HG02610 (cell line): Measurements from ENCODE around the gene VASP.

ENCODE experiments used
- ATAC-seq: cut with Tn5 transposase; IDR thresholded peaks from one replicate; pipeline ENCODE4 v1.9.1; 2021; ENCODE audit warnings: mild to moderate bottlenecking, moderate library complexity; ENCODE audit not compliant: unreplicated experiment

VASP gene

DNA sequence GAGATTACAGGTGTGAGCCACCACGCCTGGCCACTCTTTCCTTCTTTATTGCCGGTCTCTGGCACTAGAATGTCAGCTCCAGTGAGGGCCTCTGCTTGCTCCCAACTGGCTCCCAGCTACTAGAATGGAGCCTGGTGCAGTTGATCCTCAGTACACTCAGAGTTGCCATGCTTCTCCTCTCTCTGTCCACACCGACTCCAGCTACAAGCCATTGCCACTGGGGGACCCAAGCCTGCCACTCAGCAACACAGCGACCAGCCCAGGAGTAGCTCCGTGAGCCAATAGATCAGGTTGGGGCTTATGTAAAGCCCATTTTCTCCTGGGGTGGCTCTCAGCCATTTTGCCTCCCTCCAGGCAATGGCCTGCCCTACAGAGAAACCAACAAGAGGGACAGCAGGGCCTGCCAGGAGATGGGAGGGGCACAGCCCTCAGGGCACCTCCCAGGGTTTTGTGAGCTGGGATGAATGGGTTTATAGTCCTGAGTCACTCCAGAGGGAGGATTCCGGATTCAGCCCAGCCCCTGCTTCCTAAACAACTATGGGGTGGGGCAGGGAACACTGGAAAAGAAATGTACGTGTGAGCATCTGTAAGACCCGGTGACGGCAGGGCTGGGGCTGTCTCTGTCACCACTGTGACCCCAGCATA, 40.8 kb downstream of the VASP start:
- no peak for ATAC-seq

DNA sequence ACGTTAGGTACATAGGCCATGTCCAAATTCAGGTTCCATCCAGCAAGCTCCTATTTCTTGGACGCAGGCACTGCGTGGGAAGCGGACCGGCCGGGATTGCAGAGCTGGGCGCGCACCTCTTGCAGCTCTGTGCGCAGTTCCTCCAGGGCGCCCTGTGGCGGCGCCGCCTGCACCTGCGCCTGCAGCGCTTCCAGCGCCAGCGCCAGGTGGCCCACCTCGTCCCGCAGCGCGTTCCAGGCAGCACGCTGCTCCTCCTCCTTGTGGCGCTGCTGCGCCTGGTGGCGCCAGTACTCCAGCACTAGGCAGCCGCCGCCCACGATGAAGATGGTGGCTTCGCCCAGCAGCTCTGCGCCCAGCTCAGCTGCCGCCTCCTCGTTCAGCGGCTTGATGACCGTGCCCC, 46.2 kb downstream of the VASP start:
- ATAC-seq = no peak

DNA sequence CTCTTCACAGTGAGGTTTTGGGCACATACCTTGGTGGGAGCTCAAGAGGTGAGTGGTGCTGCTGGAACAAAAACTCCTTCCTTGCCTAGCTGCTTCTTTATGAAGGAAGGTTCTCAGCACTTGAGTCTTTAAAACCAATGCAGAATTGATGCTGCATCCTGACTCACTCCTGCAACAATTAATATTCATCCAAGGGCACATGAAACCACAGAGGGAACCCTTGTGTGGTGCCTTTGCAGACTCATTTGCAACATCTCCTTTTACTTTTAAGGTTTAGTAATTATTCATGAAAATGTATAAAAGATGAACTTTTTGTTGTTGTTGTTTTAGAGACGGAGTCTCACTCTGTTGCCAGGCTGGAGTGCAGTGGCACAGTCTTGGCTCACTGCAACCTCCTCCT, 47.2 kb downstream of the VASP start:
- ATAC-seq = no peak

DNA sequence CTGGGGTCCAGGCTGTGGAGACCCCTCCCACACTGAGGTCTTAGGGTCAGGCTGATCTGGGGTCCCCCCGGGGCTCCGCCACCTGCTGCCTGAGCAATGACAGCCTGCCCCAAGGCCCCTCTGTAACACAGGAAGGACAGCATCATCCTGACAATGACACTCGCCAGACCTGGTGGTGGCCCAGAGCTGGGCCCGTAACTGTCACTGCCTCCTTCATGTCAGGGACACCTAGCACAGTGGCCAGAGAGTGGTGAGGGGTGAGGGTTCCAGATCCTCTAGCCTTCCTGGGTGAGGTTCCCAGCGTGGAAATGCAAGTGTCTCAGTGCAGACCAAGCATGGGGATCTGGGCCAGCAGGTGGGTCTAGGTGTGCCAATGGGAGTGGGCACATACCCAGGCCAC, 49.6 kb downstream of the VASP start:
- no peak for ATAC-seq

DNA sequence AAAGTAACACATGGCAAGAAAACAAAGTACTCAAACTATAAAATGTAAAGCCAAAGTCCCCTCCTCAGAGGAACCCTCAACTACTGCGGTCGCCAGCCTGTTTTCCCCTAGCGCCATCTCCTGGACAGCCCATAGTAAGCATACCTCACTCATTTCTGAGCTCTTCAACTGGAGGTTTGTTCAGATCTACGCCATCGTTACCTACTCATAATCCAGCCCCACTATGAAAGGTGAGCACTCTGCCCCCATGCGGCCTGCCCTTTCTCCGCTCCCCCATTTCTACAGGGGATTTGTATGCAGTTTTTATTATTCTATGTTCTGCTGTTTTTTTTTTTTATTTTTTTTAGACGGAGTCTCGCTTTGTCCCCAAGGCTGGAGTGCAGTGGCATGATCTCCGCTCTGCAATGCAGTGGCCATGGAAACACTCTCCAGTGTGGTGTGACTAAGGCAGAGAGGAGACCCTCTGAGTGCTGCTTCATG, 51.2 kb downstream of the VASP start:
- no peak for ATAC-seq

DNA sequence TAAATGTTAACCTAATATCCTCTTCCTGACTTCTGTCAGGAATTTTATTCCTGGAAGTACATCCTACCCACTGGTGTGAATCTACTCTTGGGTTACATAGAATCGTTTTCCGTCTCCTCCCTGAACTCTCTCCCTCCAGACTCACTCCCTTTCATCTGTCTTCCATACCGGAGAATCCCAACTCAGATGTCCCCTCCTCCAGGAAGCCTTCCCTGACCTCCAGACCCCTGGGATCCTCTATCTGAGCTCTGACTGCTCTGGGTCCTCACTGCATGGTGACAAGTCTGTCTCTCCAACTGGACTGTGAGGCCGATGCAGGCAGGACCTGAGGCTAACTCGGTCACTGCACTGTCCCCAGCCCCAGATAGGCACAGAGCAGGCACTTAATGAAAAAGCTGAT, 52.8 kb downstream of the VASP start:
- ATAC-seq = no peak

DNA sequence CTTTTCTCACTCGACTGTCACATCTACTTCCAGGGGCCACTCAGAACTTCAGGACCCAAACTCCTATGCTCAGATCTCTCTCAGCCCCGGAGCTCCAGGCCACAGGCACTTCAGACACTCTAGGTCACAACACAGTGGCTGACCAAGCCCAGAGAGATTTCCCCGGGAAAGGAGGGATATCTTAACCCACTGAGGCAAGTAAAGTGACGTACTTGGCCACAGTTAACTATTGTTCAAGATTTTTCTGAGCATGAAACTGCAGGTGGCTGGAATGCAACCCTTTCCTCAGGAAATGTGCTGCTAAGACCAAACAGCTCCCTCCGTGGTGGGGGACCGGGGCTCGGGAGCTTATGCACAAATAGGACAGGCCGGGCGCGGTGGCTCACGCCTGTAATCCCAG, 53.4 kb downstream of the VASP start:
- ATAC-seq = no peak

DNA sequence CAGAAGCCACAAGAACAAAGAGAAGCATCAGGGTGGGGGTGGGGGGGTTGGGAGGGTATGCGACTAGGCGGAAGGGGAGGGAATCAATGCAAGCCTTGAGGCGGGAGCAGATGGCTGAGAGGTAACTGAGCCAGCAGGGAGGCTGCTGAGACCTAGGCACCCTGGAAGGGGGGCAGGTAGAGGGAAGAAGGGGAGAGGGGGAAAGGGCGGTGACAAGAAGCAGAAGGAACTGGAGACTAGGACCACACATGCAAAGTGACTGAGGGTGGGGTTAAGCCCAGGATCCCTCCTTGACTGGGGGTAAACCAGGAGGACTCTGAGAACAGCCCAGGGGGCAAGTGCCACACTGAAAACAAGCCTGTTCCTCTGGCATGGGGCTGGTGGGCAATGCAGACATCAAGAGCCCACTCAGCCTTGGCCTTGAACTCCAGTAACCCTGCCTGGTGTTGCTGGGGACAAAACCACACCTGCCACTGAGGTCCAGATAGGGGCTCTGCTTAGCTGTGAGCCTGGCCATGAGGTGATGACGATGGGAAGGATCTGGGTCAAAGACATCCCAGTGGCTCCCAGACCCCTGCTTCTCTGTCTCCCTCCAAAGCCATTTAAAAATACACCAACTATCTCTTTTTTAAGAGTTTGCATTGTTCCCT, 57.0 kb downstream of the VASP start:
- no peak for ATAC-seq

DNA sequence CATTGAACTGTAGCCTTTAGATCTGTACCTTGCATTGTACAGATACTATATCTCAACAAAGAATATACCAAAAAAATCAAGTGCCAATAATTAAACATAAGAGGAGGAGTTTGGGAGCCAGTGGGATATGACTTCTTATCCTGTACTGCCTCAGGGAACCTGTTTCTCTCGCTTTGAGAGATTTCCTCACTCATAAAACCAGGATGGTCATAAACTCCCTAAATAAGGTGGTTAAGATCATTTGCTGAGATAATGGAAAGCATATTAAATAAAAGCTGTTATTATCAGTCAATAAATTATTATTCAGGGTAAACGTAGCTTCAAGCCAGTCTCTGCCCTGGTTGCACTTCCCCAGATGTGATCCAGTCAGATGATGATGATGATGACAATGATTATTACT, 60.3 kb downstream of the VASP start:
- no peak for ATAC-seq

DNA sequence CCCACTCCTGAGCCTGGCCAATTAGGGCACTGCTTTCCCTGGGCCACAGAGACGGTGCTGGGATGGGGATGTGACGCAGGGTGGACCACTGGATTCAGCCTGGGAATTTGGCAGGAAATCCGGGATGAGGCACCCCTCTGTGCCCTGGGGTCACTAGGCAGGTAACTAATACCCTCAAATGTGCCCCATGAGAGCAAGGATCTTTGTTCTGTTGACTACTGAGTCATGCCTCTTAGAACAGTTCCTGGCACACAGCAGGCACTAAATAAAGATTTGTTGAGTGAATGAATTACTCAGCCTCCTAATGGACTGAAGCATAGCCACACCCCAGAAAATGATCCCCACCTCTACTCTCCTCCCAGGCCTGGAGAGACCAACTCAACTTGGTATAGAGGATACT, 61.5 kb downstream of the VASP start:
- ATAC-seq = no peak

DNA sequence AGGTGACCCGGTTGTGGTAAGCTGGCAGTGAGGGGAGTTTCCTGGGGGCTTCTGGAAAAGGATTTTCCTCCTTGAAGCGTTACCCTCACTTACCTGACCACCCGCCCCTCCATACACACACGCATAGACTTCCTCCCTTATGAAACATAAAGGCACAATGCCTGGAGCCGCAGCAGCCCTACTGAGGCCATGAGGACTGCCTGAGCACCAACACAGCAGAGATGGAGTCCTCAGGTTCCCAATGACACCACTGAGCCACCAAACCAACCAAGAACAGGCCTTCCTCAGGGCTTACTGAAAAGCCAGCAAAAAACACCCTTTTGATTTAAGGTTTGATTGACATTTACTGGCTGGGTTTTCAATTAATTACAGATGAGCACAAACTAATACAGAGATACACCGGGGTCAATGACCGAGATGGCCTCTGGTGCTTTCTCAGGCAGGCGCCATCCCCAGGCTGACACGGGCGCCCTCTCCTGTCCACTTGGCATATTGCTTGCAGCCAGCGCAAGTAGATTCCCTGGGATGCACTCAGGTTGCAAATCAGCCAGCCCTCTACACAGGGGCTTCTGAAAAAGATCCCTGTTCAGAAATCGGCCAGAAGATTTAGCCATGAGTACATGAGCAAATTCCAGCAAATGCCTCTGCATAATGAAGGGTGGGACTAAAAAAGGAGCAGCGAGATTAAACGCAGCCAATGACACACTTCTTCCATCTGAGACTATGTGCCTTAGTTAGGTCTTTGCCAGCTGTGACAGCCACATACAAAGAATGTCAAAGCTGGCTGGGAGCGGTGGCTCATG, 62.5 kb downstream of the VASP start:
- ATAC-seq = no peak

DNA sequence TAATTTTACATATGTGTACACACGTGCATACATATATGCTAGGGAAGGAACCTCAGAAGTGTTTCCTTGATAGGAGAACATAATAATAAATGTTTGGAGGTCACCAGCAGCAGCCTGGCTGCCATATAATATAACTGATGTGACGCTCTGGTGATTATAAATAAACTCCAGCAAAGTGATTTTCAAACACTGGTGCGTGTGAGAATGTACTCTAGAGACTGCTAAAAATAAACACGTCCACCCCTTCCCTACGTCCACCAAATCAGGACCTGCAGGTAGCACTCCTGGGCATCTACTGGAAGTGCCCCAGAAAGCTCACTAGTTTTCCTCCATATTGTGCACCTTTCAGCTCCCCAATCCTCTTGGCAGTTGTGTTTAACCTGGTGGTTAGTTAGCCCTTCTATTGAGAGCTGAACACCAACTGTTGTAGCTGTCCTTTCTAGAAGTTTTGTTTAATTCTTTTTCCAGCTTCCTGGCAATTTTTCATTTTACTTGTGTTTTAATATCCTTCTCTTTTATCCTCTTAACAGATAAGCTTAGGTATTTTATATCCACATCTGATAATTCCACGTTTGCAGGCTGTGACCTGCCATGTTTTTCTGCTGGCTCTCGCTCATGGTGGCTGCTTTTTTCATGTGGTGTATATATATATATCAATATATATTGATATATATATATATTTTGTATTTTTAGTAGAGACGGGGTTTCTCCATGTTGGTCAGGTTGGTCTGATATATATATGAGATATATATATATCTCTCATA, 64.4 kb downstream of the VASP start:
- no peak for ATAC-seq

DNA sequence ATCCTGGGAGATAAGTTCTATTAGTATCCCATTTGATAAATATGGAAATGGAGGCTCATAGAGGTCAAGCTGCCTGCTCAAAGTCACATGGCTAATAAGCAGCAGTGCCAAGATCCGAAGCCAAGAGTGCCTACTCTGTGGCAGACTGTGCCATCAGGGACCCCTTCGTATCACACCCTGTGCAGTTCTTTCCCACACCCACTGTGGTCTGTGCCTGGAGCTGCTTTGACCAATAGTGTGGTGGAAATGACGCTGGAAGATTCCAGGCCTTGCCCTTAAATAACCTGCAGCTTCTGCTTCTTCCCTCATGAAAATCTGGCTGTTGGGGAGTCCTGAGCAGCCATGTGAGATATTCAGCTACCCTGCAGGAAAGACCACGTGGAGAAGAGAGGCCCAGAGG, 67.2 kb downstream of the VASP start:
- no peak for ATAC-seq

DNA sequence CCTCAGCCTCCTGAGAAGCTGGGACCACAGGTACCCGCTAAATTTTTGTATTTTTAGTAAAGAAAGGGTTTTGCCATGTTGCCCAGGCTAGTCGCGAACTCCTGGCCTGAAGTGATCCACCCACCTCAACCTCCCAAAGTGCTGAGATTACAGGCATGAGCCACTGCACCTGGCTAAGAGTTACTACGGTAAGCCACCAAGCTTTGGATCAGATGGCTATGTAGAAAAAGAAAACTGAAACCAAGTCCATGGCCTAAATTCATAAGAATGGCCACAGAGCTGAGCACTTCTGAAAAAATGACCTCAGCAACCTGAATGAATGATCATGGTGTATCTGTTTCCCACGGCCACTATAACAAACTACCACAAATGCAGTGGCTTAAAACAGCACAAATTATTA, 67.9 kb downstream of the VASP start:
- no peak for ATAC-seq
